NT2/D1 (cell line): ENCODE results near the gene PMP22.

Source experiments
- SUZ12 ChIP-seq: IDR thresholded peaks from 2 replicates; pipeline ENCODE4 v1.6.1; 2011; ENCODE audit not compliant: insufficient read length, insufficient read depth; ENCODE audit errors: extremely low read depth
- YY1 ChIP-seq: IDR thresholded peaks from 2 replicates; pipeline ENCODE4 v1.6.1; 2011; ENCODE audit not compliant: insufficient read length, insufficient read depth
- ZNF274 ChIP-seq: IDR thresholded peaks from 2 replicates; pipeline ENCODE4 v1.6.1; 2011; ENCODE audit warnings: mild to moderate bottlenecking, low read depth, low read length

DNA sequence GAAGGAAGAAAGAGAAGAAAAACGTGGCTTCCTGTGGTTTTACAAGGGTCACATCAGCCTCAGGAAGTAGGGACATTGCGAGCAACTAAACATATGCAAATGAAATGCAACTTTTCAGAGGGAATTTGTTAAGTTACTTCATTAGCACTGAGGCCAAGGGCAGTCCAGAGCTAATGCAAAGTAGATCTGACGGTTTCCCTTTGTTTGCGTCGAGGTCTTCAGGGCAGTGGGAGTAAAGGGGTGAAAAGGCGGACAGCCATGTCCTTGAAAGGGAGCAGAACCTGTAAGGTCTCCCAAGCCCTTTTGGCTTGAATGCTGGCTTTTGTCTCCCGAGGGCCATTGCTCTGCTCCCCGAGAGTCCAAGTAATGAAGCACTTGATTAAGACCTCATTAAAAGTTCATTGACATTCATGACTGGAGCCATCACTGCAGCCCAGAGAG is 85.0 kb downstream of the PMP22 start:
- TF ChIP-seq ZNF274 (no peak), YY1 (no peak), SUZ12 (no peak)
